ENCODE data around the gene UBXN2A.

Gene UBXN2A

GRCh38 chr2:24018241-24018640, 78.0 kb downstream of the UBXN2A start:
- Histone ChIP-seq H3K4me2 (ENCODE audit: insufficient read depth, low read length, poor library complexity, severe bottlenecking) (no peak overlapping the region), H2BK12ac (ENCODE audit: low read length) (no peak overlapping the region), H3K27me3 (ENCODE audit: control insufficient read depth in 3 of 3, insufficient read depth in 3 of 3, low read depth in 1 of 3, low read length in 3 of 3) (no peaks in the 10 kb centered on the region), H3K4me1 (ENCODE audit: control insufficient read depth in 2 of 2, insufficient read depth in 1 of 2, low read depth in 1 of 2, low read length in 2 of 2) (peaks cover 4 to 7% of the 10 kb centered on the region in 2 donors), H3K36me3 (replicated peaks in 1 of 2; ENCODE audit: control insufficient read depth in 2 of 2, insufficient read depth in 2 of 2, low read length in 2 of 2) (peaks cover 2 to 13% of the 10 kb centered on the region in 2 donors), H2BK120ac (ENCODE audit: low read depth, low read length) (no peak overlapping the region), H3K23ac (ENCODE audit: low read depth, low read length, poor library complexity) (no peak overlapping the region), H3K27ac (replicated peaks; ENCODE audit: low read length) (no peak overlapping the region), H2AK5ac (ENCODE audit: low read depth, low read length) (no peak overlapping the region), H3K4ac (ENCODE audit: low read length) (no peak overlapping the region), H3K9me3 (replicated peaks in 1 of 2; ENCODE audit: control insufficient read depth in 2 of 2, insufficient read depth in 1 of 2, low read depth in 1 of 2, low read length in 2 of 2) (no peaks in the 10 kb centered on the region), H3K14ac (ENCODE audit: low read length) (peak overlapping the region; percentile 38), H2BK15ac (ENCODE audit: low read length) (no peak overlapping the region), H4K91ac (ENCODE audit: low read depth, low read length, poor library complexity) (no peak overlapping the region), H2BK5ac (ENCODE audit: low read length) (peak overlapping the region; percentile 24), H3K79me1 (ENCODE audit: low read depth, low read length) (peaks cover 3% of the 10 kb centered on the region), H3K9ac (ENCODE audit: low read depth, low read length, poor library complexity) (peak overlapping the region; percentile 30), H4K8ac (ENCODE audit: low read depth, low read length) (no peak overlapping the region), H2AFZ (ENCODE audit: low read length) (no peak overlapping the region), H3K18ac (ENCODE audit: low read length) (no peak overlapping the region), H3K4me3 (ENCODE audit: low read length in 2 of 2) (no peak overlapping the region)
- WGBS, 2 donors (ENCODE audit: extremely low coverage in 2 of 2, insufficient read length in 2 of 2, insufficient replicate concordance in 1 of 2), result no CpG with 5 or more reads among the region's 9 CpGs
- DNase-seq (ENCODE audit: low spot score), result no peak

GRCh38 chr2:24019729-24020128, 79.5 kb downstream of the UBXN2A start:
- Histone ChIP-seq H3K36me3 (replicated peaks in 1 of 2; ENCODE audit: control insufficient read depth in 2 of 2, insufficient read depth in 2 of 2, low read length in 2 of 2) (peaks cover 2 to 28% of the 10 kb centered on the region in 2 donors), H4K8ac (ENCODE audit: low read depth, low read length) (peak overlapping the region; percentile 77), H3K4me1 (ENCODE audit: control insufficient read depth in 2 of 2, insufficient read depth in 1 of 2, low read depth in 1 of 2, low read length in 2 of 2) (peaks cover 4 to 7% of the 10 kb centered on the region in 2 donors), H3K9me3 (replicated peaks in 1 of 2; ENCODE audit: control insufficient read depth in 2 of 2, insufficient read depth in 1 of 2, low read depth in 1 of 2, low read length in 2 of 2) (no peaks in the 10 kb centered on the region), H2BK120ac (ENCODE audit: low read depth, low read length) (no peak overlapping the region), H2AFZ (ENCODE audit: low read length) (no peak overlapping the region), H3K18ac (ENCODE audit: low read length) (no peak overlapping the region), H3K14ac (ENCODE audit: low read length) (no peak overlapping the region), H3K79me1 (ENCODE audit: low read depth, low read length) (peaks cover 3% of the 10 kb centered on the region), H3K4ac (ENCODE audit: low read length) (no peak overlapping the region), H3K4me2 (ENCODE audit: insufficient read depth, low read length, poor library complexity, severe bottlenecking) (no peak overlapping the region), H3K9ac (ENCODE audit: low read depth, low read length, poor library complexity) (no peak overlapping the region), H2BK15ac (ENCODE audit: low read length) (no peak overlapping the region), H2AK5ac (ENCODE audit: low read depth, low read length) (no peak overlapping the region), H3K27ac (replicated peaks; ENCODE audit: low read length) (no peak overlapping the region), H3K4me3 (ENCODE audit: low read length in 2 of 2) (no peak overlapping the region), H3K27me3 (ENCODE audit: control insufficient read depth in 3 of 3, insufficient read depth in 3 of 3, low read depth in 1 of 3, low read length in 3 of 3) (no peaks in the 10 kb centered on the region), H3K23ac (ENCODE audit: low read depth, low read length, poor library complexity) (peak overlapping the region; percentile 59), H2BK5ac (ENCODE audit: low read length) (no peak overlapping the region), H4K91ac (ENCODE audit: low read depth, low read length, poor library complexity) (no peak overlapping the region), H2BK12ac (ENCODE audit: low read length) (no peak overlapping the region)
- no CpG with 5 or more reads among the region's 5 CpGs for WGBS, 2 donors (ENCODE audit: extremely low coverage in 2 of 2, insufficient read length in 2 of 2, insufficient replicate concordance in 1 of 2)
- no peak for DNase-seq (ENCODE audit: low spot score)

GRCh38 chr2:24020244-24020643, 80.0 kb downstream of the UBXN2A start:
- peaks cover 4 to 9% of the 10 kb centered on the region in 2 donors for H3K4me1 ChIP-seq (ENCODE audit: control insufficient read depth in 2 of 2, insufficient read depth in 1 of 2, low read depth in 1 of 2, low read length in 2 of 2)
- no peak overlapping the region for H2BK12ac ChIP-seq (ENCODE audit: low read length)
- no peak overlapping the region for H2AFZ ChIP-seq (ENCODE audit: low read length)
- no peak overlapping the region for H3K14ac ChIP-seq (ENCODE audit: low read length)
- H4K8ac ChIP-seq (ENCODE audit: low read depth, low read length), result no peak overlapping the region
- no peak overlapping the region for H3K23ac ChIP-seq (ENCODE audit: low read depth, low read length, poor library complexity)
- no peak overlapping the region for H3K27ac ChIP-seq (replicated peaks; ENCODE audit: low read length)
- no peak overlapping the region for H3K4me3 ChIP-seq (ENCODE audit: low read length in 2 of 2)
- no peak overlapping the region for H2AK5ac ChIP-seq (ENCODE audit: low read depth, low read length)
- H2BK120ac ChIP-seq (ENCODE audit: low read depth, low read length), result no peak overlapping the region
- no peak overlapping the region for H3K18ac ChIP-seq (ENCODE audit: low read length)
- no peak overlapping the region for H3K4me2 ChIP-seq (ENCODE audit: insufficient read depth, low read length, poor library complexity, severe bottlenecking)
- peaks cover 6 to 33% of the 10 kb centered on the region in 2 donors for H3K36me3 ChIP-seq (replicated peaks in 1 of 2; ENCODE audit: control insufficient read depth in 2 of 2, insufficient read depth in 2 of 2, low read length in 2 of 2)
- H2BK15ac ChIP-seq (ENCODE audit: low read length), result no peak overlapping the region
- no peak overlapping the region for H3K9ac ChIP-seq (ENCODE audit: low read depth, low read length, poor library complexity)
- no peak for DNase-seq (ENCODE audit: low spot score)
- peaks cover 5% of the 10 kb centered on the region for H3K79me1 ChIP-seq (ENCODE audit: low read depth, low read length)
- no peak overlapping the region for H4K91ac ChIP-seq (ENCODE audit: low read depth, low read length, poor library complexity)
- H2BK5ac ChIP-seq (ENCODE audit: low read length), result no peak overlapping the region
- no CpG with 5 or more reads among the region's 4 CpGs for whole genome bisulfite sequencing, 2 donors (ENCODE audit: extremely low coverage in 2 of 2, insufficient read length in 2 of 2, insufficient replicate concordance in 1 of 2)
- no peaks in the 10 kb centered on the region for H3K9me3 ChIP-seq (replicated peaks in 1 of 2; ENCODE audit: control insufficient read depth in 2 of 2, insufficient read depth in 1 of 2, low read depth in 1 of 2, low read length in 2 of 2)
- H3K27me3 ChIP-seq (ENCODE audit: control insufficient read depth in 3 of 3, insufficient read depth in 3 of 3, low read depth in 1 of 3, low read length in 3 of 3), result no peaks in the 10 kb centered on the region
- no peak overlapping the region for H3K4ac ChIP-seq (ENCODE audit: low read length)

GRCh38 chr2:24021122-24021998, 81.1 kb downstream of the UBXN2A start:
- Histone ChIP-seq H3K9ac (ENCODE audit: low read depth, low read length, poor library complexity) (no peak overlapping the region), H3K14ac (ENCODE audit: low read length) (peak overlapping the region; percentile 65), H3K18ac (ENCODE audit: low read length) (no peak overlapping the region), H3K4me3 (ENCODE audit: low read length in 2 of 2) (no peak overlapping the region), H3K4me1 (ENCODE audit: control insufficient read depth in 2 of 2, insufficient read depth in 1 of 2, low read depth in 1 of 2, low read length in 2 of 2) (peaks cover 6 to 13% of the 10 kb centered on the region in 2 donors), H2AFZ (ENCODE audit: low read length) (no peak overlapping the region), H2BK15ac (ENCODE audit: low read length) (no peak overlapping the region), H3K79me1 (ENCODE audit: low read depth, low read length) (peaks cover 6% of the 10 kb centered on the region), H2AK5ac (ENCODE audit: low read depth, low read length) (peak overlapping the region; percentile 47), H4K8ac (ENCODE audit: low read depth, low read length) (no peak overlapping the region), H2BK5ac (ENCODE audit: low read length) (no peak overlapping the region), H2BK12ac (ENCODE audit: low read length) (no peak overlapping the region), H2BK120ac (ENCODE audit: low read depth, low read length) (no peak overlapping the region), H3K9me3 (replicated peaks in 1 of 2; ENCODE audit: control insufficient read depth in 2 of 2, insufficient read depth in 1 of 2, low read depth in 1 of 2, low read length in 2 of 2) (no peaks in the 10 kb centered on the region), H3K4me2 (ENCODE audit: insufficient read depth, low read length, poor library complexity, severe bottlenecking) (no peak overlapping the region), H3K27me3 (ENCODE audit: control insufficient read depth in 3 of 3, insufficient read depth in 3 of 3, low read depth in 1 of 3, low read length in 3 of 3) (no peaks in the 10 kb centered on the region), H3K36me3 (replicated peaks in 1 of 2; ENCODE audit: control insufficient read depth in 2 of 2, insufficient read depth in 2 of 2, low read length in 2 of 2) (peaks cover 8 to 37% of the 10 kb centered on the region in 2 donors), H4K91ac (ENCODE audit: low read depth, low read length, poor library complexity) (no peak overlapping the region), H3K27ac (replicated peaks; ENCODE audit: low read length) (no peak overlapping the region), H3K23ac (ENCODE audit: low read depth, low read length, poor library complexity) (peak overlapping the region; percentile 69), H3K4ac (ENCODE audit: low read length) (no peak overlapping the region)
- WGBS, 2 donors (ENCODE audit: extremely low coverage in 2 of 2, insufficient read length in 2 of 2, insufficient replicate concordance in 1 of 2), result no CpG with 5 or more reads among the region's 19 CpGs
- no peak for DNase-seq (ENCODE audit: low spot score)
